GM19239 (cell line): ENCODE results near the gene AAGAB.
A peak's percentile ranks its signal among the peaks of the same experiment; 100 is the strongest.

Experiments
- DNase-seq: peaks from one replicate; pipeline ENCODE4 v3.0.0; 2011; ENCODE audit warnings: low spot score; ENCODE audit not compliant: insufficient read length
- FAIRE-seq: peaks from 2 replicates; lab custom pipeline; 2011; peaks lifted over from hg19 to GRCh38; lab: Jason Lieb, UNC

Gene AAGAB

GRCh38 chr15:67175643-67176071 is 78.8 kb downstream of the AAGAB start:
- DNase-seq (no peak), FAIRE-seq (peak; percentile 72)

DNA sequence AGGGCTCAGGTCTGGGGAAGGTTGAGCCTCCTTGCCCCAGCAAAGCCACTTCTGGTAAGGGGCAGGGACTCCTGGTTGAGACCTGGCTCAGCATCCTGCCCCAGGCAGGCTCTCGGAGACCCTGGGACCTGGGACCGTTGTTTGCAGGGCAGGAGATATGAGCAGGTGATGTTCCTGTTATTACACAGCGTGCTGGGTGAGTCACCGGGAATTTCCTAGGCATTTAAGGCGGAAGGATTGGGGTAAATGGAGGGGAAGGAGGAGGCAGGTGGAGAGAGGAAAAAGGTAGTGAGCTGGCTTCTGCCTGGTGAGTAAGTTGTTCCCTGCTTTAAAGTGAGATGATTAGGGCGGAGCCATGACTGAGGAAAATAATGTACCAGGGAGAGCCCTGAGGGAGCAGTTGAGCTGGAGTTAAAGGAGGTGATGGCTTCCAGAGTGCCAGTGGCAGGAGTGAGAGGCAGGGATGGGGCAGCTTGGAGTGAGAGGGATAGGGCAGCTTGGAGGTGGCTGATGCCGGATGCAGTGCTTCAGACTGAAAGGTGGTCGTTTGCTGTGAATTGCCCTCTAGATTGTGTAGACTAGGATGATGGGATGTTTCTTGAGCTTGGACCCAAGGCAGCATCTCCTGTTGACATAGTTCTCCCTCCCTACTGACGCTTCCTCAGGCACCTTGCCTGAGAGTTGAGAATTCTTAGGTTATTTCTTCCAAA is 79.4 kb downstream of the AAGAB start:
- FAIRE-seq, result peak; percentile 55
- no peak for DNase-seq

- DNase-seq, result no peak
- FAIRE-seq, result no peak
These were observed 80.0 kb downstream of the AAGAB start for GRCh38 chr15:67174446-67174845.

- FAIRE-seq (no peak), DNase-seq (no peak)
These were observed 80.7 kb downstream of the AAGAB start for GRCh38 chr15:67173786-67174185.

DNA sequence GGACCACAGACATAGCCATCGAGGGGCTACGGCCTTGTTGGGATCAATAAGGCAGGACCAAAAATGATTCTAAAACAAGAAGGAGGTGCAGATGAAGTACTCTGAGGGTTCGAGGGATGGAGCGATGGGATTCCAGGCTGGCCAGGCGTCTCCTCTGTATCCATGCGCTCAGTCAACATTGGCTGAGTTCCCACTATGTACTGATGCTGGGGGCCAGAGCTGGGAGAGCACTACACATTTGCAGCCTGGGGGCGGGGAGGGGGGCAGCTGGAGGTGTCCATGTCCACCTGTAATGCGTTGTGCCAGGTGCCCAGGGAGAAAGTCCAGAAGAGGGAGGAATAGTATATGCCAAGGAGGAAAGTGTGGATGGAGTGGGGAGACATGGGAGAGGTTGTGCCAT is 81.5 kb downstream of the AAGAB start:
- no peak for DNase-seq
- FAIRE-seq, result no peak

- no peak for FAIRE-seq
- DNase-seq, result no peak
These were observed 82.3 kb downstream of the AAGAB start for GRCh38 chr15:67172172-67172571.

GRCh38 chr15:67171471-67171870 is 83.0 kb downstream of the AAGAB start:
- DNase-seq (no peak), FAIRE-seq (no peak)

GRCh38 chr15:67170143-67170925 is 84.1 kb downstream of the AAGAB start:
- DNase-seq (no peak), FAIRE-seq (no peak)

DNA sequence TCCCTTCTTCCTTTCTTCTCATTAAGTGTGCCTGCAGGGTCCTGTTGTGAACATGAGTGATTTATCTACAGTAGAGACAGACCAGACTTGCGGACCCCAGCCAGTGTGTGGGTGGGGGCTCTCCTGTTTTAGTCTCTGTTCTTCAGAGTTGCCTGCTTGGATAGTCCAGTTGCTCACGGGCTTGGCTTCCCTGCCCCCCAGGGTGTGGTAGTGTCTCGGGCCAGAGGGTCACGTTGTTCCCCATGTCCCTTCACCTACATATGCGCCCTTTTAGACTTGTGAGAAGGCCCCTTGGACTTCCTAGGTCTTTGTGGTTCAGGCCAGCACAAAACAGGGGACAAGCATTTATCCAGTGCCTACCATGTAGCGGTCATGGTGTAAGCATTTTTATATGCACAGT is 85.8 kb downstream of the AAGAB start:
- DNase-seq (no peak), FAIRE-seq (no peak)

DNA sequence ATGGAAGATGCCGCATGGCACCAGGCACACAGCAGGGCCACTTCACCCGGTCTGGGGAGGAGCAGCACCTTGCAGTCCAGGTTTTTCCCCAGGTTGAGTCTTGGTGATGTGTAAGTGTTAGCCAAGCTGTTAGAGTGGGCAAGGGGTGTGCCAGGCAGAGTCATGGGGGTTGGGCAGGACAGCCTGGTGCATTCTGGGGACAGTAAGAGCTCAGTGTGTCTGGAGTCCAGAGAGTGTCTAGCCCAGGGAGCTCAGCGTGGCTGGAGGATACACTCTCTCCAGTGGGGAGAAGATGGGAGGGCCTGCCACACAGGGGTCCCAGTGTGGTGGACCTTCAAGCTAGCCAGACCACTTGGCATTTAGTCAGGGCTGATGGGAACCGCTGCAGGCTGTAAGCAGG is 87.4 kb downstream of the AAGAB start:
- DNase-seq (no peak), FAIRE-seq (no peak)

DNA sequence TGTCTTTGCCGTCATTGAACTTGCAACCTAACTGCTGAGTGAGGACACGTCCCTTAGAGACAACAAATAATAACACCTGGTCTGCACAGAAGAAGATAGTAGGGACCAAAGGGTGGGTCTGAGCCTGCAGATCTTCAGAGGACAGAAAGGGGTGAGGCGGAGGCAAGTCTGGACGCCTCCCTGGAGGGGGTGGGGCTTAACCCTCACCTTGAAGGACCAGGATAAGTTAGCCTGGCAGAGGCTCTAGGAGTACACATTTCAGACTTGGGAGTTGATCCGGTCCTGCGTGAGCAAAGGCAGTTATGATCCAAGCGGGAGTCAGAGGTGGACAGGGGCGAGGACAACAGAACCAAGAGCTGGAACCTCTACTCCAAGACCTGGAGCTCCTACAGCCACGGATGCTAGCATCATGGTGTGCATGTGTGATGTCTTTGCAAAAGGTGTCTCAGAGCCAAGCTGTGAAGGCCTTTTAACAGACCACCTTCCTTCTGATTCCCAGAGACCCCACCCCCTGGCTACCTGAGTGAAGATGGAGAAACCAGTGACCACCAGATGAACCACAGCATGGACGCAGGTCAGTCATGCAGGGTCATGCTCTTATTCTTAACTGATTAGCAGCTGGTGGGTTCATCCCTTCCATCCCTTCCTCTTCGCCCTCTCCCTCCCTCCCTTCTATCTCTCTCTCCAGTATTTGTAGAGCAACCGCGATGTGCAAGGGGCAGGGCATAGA is 88.0 kb downstream of the AAGAB start:
- FAIRE-seq, result no peak

DNA sequence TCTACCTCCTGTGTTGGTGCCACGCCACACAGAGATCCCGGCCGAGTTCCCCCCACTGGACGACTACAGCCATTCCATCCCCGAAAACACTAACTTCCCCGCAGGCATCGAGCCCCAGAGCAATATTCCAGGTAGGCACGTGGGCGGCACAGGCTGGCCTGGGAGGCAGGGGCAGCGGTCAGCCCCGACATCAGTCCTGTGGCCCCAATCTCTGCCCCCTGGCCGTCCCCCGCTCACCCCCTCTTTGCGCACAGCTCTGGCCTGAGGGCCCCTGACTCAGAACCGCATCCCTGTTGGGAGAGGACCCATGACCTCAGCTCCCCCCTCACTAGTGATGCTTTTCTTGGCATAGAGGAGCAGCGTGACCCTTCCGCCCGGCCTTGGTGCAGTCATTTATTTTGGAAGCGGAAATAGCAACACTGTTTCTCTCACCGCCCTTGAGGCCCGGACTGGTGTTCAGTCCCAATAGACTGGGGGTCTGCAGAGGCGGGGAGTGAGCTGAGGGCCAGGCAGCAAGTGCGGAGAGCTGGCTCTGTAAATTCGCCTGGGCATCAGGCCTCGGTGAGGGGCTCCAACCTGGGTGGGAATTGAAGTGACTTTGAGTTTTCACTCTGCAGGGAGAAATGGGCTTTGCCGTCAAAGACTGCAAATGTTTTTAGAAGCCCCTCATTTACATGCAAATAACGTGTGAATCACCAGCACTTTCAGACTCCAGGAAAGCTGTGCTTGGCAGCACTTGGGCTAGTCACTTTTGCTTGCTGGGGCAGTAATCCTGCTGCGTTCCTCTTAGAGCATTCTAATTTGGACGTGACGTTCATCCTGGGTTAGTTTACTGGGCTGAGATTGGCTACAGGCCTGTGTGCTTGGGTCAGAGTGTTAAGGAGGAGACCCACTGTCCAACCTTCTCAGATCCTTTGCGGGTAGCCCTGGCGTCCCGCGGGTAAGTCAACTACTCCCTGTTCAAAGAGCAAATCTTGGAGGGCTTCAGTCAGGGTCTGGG is 88.9 kb downstream of the AAGAB start:
- FAIRE-seq, result no peak
- DNase-seq, result no peak

More for the DNA sequence above, 88.0 kb downstream of the AAGAB start:
- DNase-seq, result no peak

DNA sequence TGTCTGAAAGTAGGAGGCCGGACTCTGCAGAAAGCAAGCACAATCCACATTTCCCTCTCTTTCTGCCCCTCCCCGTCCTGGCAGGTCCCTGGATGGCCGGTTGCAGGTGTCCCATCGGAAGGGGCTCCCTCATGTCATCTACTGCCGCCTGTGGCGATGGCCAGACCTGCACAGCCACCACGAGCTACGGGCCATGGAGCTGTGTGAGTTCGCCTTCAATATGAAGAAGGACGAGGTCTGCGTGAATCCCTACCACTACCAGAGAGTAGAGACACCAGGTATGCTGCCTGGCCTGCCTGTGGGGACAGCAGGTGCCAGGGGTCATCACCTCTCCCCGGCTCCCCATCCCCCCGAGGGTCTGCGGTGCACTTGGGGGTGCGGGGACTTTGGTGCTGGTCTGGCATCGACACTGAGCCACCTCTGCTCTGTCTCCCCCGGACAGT is 89.6 kb downstream of the AAGAB start:
- no peak for DNase-seq

DNA sequence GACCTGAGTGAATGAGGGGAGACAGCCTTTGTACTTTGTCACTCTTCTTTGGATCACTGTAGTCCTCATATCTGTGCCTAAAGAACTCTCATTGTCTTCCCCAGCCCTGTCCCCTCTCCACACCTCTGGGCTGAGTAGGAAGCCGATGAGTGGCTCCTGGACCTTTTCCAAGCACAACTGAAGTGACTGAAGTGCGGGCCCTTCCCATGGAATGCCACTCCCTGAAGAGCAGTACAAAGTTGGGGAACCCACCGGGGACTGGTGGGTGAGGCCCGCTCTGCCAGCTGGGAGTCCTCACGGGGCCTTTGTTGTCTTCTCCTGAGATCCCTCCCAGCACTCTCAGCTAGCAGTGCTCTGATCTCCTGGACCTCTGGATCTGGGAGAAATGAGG is 90.1 kb downstream of the AAGAB start:
- DNase-seq (no peak), FAIRE-seq (no peak)

More for the DNA sequence above, 89.6 kb downstream of the AAGAB start:
- no peak for FAIRE-seq

- FAIRE-seq (no peak), DNase-seq (no peak)
These were observed 91.3 kb downstream of the AAGAB start for GRCh38 chr15:67163180-67163579.

DNA sequence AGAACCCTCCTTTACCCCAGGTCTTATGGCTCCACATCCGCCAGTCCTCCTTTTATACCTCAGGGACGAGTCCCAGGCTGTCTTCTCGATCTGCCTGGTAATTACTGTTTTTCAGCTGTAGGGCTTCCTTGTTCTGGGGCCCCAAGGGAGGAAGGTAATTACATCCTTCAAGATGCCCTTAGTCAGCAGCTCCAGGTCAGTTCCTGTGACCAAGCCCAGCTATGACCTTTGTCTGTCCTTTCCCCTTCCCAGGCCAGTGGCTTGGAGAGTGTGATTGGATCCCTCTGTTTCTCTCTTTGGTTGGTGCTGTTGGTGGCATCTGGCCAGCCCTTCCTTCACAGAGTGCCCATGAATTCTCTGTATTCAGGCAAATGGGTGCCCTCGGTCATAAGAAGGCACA is 92.6 kb downstream of the AAGAB start:
- DNase-seq (no peak), FAIRE-seq (no peak)

DNA sequence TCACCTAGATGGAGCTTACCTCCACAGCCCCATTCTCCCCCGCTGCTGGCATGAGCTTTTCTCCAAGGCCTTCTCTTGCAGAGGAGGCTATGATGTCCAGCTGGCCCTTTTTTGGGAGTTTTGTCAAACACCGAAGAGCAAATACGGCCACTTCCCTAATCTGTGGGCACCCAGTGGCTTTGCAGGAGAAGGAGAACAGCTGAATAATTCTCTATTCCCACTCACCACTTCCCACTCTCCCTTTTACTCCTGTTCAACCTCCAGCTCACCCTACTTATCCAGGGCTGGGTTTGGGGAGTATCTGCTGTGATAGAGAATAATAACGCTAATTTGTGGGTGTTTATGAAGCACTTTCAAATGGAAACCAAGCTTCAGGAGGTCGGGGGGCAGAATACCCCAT is 93.0 kb downstream of the AAGAB start:
- FAIRE-seq, result no peak
- DNase-seq, result no peak

DNA sequence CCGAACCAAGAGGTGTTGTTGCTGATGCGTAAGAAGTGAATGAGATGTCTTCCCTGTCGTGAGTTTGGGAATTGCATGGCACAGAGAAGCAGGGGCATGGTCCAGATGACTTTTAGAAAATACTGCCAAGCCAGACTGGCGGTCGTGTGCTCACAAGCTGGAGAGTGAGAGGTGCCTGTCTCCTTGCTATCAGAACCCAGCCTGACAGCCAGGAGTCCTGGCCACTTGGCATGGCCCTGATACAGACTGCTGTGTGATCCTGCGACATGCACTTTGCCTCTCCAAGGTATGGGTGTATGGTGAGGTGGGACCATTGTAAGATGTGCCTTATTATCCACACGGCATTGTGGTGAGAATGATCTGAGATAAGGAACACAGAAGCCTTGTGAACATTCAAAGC is 96.1 kb downstream of the AAGAB start:
- DNase-seq, result no peak
- no peak for FAIRE-seq

GRCh38 chr15:67157521-67158252 is 96.8 kb downstream of the AAGAB start:
- FAIRE-seq (no peak), DNase-seq (no peak)
